NT2/D1 (cell line): Measurements from ENCODE around the gene ANKS3.
"Not testable (repeated sequence)": the region's sequence is repeated elsewhere in the genome, so short reads cannot be mapped to it uniquely, and the experiment has no call there.

ENCODE experiments used
- DNase-seq: peaks from one replicate; pipeline ENCODE4 v3.0.0-alpha.2; 2011; ENCODE audit warnings: low read depth, low spot score
- H3K27me3 ChIP-seq: 2 replicates; pipeline ENCODE4 v1.6.0; 2011; ENCODE audit warnings: mild to moderate bottlenecking; ENCODE audit not compliant: insufficient read length, insufficient read depth
- H3K36me3 ChIP-seq: 2 replicates; pipeline ENCODE4 v1.6.1; 2011; ENCODE audit warnings: mild to moderate bottlenecking, low read length, mixed read lengths; ENCODE audit not compliant: insufficient read depth, insufficient read length
- H3K4me1 ChIP-seq: 2 replicates; pipeline ENCODE4 v1.5.1; 2011; ENCODE audit not compliant: insufficient read depth, insufficient read length
- H3K4me3 ChIP-seq: 2 replicates; pipeline ENCODE4 v1.5.1; 2011; ENCODE audit warnings: low read depth; ENCODE audit not compliant: insufficient read length
- H3K9ac ChIP-seq: 2 replicates; pipeline ENCODE4 v1.6.0; 2011; ENCODE audit warnings: low read depth; ENCODE audit not compliant: insufficient read length
- H3K9me3 ChIP-seq: 2 replicates; pipeline ENCODE4 v1.5.1; 2011; ENCODE audit warnings: mild to moderate bottlenecking, low read length; ENCODE audit not compliant: insufficient read depth
- SUZ12 ChIP-seq: IDR thresholded peaks from 2 replicates; pipeline ENCODE4 v1.6.1; 2011; ENCODE audit not compliant: insufficient read length, insufficient read depth; ENCODE audit errors: extremely low read depth
- YY1 ChIP-seq: IDR thresholded peaks from 2 replicates; pipeline ENCODE4 v1.6.1; 2011; ENCODE audit not compliant: insufficient read length, insufficient read depth
- ZNF274 ChIP-seq: IDR thresholded peaks from 2 replicates; pipeline ENCODE4 v1.6.1; 2011; ENCODE audit warnings: mild to moderate bottlenecking, low read depth, low read length

Gene ANKS3

DNA sequence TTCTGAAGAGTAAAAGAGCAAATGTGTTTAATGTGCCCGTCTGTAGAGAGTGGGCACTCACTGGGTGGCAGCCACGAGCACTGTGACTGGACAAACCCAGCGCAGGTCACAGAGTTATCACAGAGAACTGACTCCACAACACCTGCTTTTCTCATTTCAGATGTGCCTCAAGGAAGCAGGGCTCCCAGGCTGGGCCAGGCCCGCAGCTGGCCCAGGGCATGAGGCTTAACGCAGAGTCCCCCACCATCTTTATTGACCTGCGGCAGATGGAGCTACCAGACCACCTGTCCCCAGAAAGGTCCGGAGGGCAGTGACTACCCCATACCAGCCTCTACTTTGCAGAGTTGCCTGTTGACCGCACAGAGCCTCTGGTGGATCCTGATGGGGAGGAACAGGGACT is 12.1 kb upstream of the ANKS3 start:
- TF ChIP-seq SUZ12: no peak
- TF ChIP-seq ZNF274: no peak
- no peak for TF ChIP-seq YY1
- Histone ChIP-seq H3K4me3 (no peak overlapping the region), H3K27me3 (no peaks in the 10 kb centered on the region), H3K9ac (no peak overlapping the region), H3K4me1 (peaks cover 6% of the 10 kb centered on the region), H3K36me3 (peaks cover 25% of the 10 kb centered on the region), H3K9me3 (no peaks in the 10 kb centered on the region)
- DNase-seq: no peak

DNA sequence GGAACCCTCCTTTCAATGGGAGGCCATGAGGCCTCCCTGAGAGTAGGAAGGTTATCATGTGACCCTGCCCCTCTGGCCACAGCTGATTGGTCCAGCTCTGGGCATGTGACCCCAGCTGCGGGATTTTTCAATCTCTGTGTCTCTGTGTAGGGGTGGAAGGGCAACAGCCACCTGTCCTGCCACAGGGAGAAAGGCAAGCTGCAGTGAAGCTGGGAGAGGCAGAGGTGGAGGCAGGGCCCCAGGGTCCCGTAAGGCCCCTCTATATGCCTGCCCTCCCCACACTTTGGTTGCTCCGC is 11.2 kb upstream of the ANKS3 start:
- peaks cover 8% of the 10 kb centered on the region for H3K4me1 ChIP-seq
- H3K27me3 ChIP-seq: no peaks in the 10 kb centered on the region
- H3K36me3 ChIP-seq: peaks cover 17% of the 10 kb centered on the region
- TF ChIP-seq YY1 (no peak), ZNF274 (no peak), SUZ12 (no peak)
- no peaks in the 10 kb centered on the region for H3K9me3 ChIP-seq
- H3K4me3 ChIP-seq: no peak overlapping the region
- H3K9ac ChIP-seq: no peak overlapping the region
- DNase-seq: no peak

DNA sequence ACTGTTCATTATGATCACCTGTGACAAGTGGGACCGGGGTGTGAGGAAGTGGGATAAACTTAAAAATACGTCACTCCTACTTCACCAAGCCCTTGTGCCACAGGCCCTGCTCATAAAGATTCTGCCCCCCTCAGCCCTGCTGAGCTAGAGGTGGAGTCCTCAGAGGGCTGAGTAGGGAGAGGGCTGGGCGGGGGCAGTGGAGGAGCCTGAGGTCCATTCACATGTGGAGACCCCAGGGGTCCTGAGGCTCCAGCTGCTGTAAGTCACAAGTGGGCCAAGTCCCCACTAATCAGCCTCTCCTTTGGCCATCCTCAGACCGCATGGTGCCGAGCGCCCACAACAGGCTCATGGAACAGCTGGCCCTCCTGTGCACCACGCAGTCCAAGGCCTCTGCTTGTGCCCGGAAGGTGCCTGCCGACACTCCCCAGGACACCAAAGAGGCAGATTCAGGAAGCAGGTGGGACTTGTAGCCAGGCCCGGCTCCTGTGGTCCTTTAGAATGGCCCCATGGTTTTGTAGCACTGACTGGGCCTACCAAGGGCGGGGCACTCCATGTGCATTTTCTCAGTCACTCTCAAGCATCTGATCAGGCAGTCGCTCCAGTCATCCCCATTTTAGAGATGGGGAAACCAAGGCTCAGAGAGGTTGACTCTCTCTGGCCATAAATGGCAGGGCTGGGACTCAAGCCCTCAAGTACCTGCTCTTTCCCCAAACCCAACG is 10.6 kb upstream of the ANKS3 start:
- H3K4me1 ChIP-seq: peaks cover 8% of the 10 kb centered on the region
- no peaks in the 10 kb centered on the region for H3K9me3 ChIP-seq
- no peak overlapping the region for H3K4me3 ChIP-seq
- TF ChIP-seq YY1 (no peak), ZNF274 (no peak), SUZ12 (no peak)
- peak overlapping the region; percentile 26 for H3K9ac ChIP-seq
- no peaks in the 10 kb centered on the region for H3K27me3 ChIP-seq
- peaks cover 12% of the 10 kb centered on the region for H3K36me3 ChIP-seq
- no peak for DNase-seq

DNA sequence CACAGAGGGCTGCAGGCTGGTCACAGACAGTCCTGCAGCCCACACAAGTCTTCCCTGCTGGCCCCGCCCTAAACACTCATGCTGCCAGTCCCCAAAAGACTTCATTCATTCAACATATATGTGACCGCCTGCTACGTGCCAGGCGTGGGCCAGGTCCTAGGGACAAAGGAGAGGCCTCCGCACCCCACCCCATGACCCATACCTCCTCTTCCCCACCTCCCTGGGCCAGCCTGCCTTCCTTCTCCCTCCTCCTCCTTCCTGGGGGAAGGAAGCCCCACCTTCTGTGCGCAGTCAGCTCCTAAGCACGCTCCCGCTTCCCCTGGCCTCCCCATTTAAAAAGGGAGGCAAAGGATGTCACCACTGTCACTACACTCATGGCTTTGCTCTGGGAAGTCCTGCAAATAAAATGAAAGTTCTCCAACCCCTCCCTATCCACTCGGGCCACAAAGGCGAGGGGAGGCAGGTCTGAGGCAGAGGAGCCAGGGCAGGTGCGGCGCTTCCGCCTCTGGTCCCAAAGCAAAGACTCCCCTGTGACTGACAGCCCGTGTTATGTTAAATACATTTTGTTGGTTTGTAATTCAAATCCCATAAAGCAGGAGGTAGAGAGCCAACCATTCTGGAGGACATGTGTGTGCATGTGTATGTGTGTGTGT is 9.3 kb upstream of the ANKS3 start:
- no peak for TF ChIP-seq SUZ12
- TF ChIP-seq ZNF274: no peak
- TF ChIP-seq YY1: no peak
- H3K36me3 ChIP-seq: peaks cover under 1% of the 10 kb centered on the region
- peaks cover 8% of the 10 kb centered on the region for H3K4me1 ChIP-seq
- no peak for DNase-seq
- no peak overlapping the region for H3K9ac ChIP-seq
- H3K27me3 ChIP-seq: no peaks in the 10 kb centered on the region
- H3K9me3 ChIP-seq: no peaks in the 10 kb centered on the region
- H3K4me3 ChIP-seq: no peak overlapping the region

DNA sequence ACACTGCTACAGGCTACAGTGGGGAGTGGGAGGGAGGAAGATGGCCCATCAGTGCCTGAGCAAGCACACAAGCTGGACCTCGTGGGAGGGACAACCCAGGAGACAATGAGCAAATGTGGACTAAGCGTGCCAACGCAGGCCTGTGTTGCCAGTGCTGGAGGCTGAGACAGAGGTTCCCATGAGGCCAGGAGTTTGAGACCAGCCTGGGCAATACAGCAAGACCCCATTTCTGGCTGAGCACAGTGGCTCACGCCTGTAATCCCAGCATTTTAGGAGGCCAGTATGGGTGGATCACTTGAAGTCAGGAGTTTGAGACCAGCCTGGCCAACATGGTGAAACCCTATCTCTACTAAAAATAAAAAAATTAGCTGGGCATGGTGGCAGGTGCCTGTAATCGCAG is 4.3 kb upstream of the ANKS3 start:
- not testable (repeated sequence) for H3K9ac ChIP-seq, DNase-seq, H3K27me3 ChIP-seq, H3K4me3 ChIP-seq, H3K36me3 ChIP-seq, H3K4me1 ChIP-seq, H3K9me3 ChIP-seq

DNA sequence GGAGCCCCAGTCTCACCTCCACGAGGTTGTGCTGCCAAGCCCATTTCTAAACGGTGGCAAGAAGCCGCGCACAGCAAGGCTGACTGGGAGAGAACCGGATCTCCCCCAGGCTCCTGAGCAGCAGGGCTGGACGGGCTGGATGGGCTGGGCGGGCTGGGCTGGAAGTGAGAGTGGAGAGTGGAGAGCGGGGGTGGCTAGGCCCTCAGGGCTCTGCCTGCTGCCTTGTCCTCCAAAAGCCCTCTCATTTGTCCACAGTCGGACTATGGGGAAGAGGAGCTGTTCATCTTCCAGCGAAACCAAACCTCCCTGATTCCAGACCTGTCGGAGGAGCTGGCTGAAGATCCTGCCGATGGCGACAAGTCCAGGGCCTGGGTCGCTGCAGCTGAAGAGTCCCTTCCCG is 3.5 kb upstream of the ANKS3 start:
- peaks cover 8% of the 10 kb centered on the region for H3K4me1 ChIP-seq
- TF ChIP-seq YY1 (no peak), ZNF274 (no peak), SUZ12 (no peak)
- no peak for DNase-seq
- no peak overlapping the region for H3K4me3 ChIP-seq
- no peaks in the 10 kb centered on the region for H3K9me3 ChIP-seq
- no peaks in the 10 kb centered on the region for H3K36me3 ChIP-seq
- no peaks in the 10 kb centered on the region for H3K27me3 ChIP-seq
- no peak overlapping the region for H3K9ac ChIP-seq

DNA sequence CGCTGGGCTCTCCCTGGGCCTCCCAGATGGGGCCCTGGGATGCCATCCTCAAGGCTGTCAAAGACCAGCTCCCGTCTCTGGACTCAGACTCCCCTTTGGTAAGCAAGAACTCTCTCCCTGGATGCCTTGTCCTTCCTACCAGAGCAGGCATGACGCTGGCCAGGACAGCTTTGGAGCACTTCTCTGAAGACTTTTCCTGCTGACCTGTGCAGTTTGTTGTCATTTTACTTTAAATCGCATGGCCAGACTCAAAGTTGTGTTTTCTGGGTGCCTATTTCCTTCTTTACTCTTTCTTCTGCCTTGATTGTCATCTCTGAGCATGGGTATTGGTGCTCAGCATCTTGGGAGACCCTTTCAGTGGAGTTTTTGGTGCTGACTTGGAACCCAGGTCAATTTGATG is 2.5 kb upstream of the ANKS3 start:
- no peaks in the 10 kb centered on the region for H3K27me3 ChIP-seq
- peaks cover 8% of the 10 kb centered on the region for H3K36me3 ChIP-seq
- H3K4me1 ChIP-seq: peaks cover 8% of the 10 kb centered on the region
- no peak for TF ChIP-seq SUZ12
- TF ChIP-seq ZNF274: no peak
- no peak for TF ChIP-seq YY1
- H3K4me3 ChIP-seq: no peak overlapping the region
- no peak overlapping the region for H3K9ac ChIP-seq
- DNase-seq: no peak
- H3K9me3 ChIP-seq: no peaks in the 10 kb centered on the region
